ENCODE measurements around the gene RNFT2. TPM values are rescaled to one million over a fixed set of nuclear protein-coding genes. Genes with fewer than 3 reads are reported as not detected.

RNFT2 gene
- total RNA-seq, 1 donor from 2014 or later: 6.4 TPM

- no peak for DNase-seq (ENCODE audit: extremely low spot score in 2 of 2)
- Histone ChIP-seq H3K9me3 (no peaks in the 10 kb centered on the region), H3K27ac (no peak overlapping the region), H3K27me3 (no peaks in the 10 kb centered on the region), H3K4me3 (no peak overlapping the region), H3K36me3 (no peaks in the 10 kb centered on the region), H3K4me1 (no peaks in the 10 kb centered on the region)
- intact Hi-C loops (cut with DNase I): no loop called here
- TF ChIP-seq CTCF (IDR thresholded peaks at IDR 0.05) (no peak), POLR2AphosphoS5 (IDR thresholded peaks at IDR 0.05; ENCODE audit: insufficient read depth in 1 of 2, low read depth in 1 of 2) (no peak), POLR2A (IDR thresholded peaks at IDR 0.05) (no peak)
These were observed 95.4 kb downstream of the RNFT2 start for GRCh38 chr12:116833474-116833873.

- no peaks in the 10 kb centered on the region for H3K27me3 ChIP-seq
- TF ChIP-seq POLR2AphosphoS5 (IDR thresholded peaks at IDR 0.05; ENCODE audit: insufficient read depth in 1 of 2, low read depth in 1 of 2) (no peak), CTCF (IDR thresholded peaks at IDR 0.05) (no peak), POLR2A (IDR thresholded peaks at IDR 0.05) (no peak)
- no peaks in the 10 kb centered on the region for H3K9me3 ChIP-seq
- H3K4me3 ChIP-seq: no peak overlapping the region
- intact Hi-C loops (cut with DNase I): no loop called here
- no peaks in the 10 kb centered on the region for H3K36me3 ChIP-seq
- DNase-seq (ENCODE audit: extremely low spot score in 2 of 2): no peak
- no peak overlapping the region for H3K27ac ChIP-seq
- no peaks in the 10 kb centered on the region for H3K4me1 ChIP-seq
These were observed 97.4 kb downstream of the RNFT2 start for GRCh38 chr12:116835484-116835883.

- DNase-seq (ENCODE audit: extremely low spot score in 2 of 2): no peak
- intact Hi-C loops (cut with DNase I): no loop called here
- TF ChIP-seq CTCF (IDR thresholded peaks at IDR 0.05) (no peak), POLR2AphosphoS5 (IDR thresholded peaks at IDR 0.05; ENCODE audit: insufficient read depth in 1 of 2, low read depth in 1 of 2) (no peak), POLR2A (IDR thresholded peaks at IDR 0.05) (no peak)
- no peaks in the 10 kb centered on the region for H3K27me3 ChIP-seq
- H3K36me3 ChIP-seq: no peaks in the 10 kb centered on the region
- H3K4me1 ChIP-seq: no peaks in the 10 kb centered on the region
- H3K4me3 ChIP-seq: no peak overlapping the region
- no peaks in the 10 kb centered on the region for H3K9me3 ChIP-seq
- no peak overlapping the region for H3K27ac ChIP-seq
These were observed 99.0 kb downstream of the RNFT2 start for GRCh38 chr12:116837097-116837496.

GRCh38 chr12:116838365-116838764 lies 100.2 kb downstream of the RNFT2 start:
- intact Hi-C loops (cut with DNase I): no loop called here
- Histone ChIP-seq H3K9me3 (no peaks in the 10 kb centered on the region), H3K36me3 (no peaks in the 10 kb centered on the region), H3K4me1 (no peaks in the 10 kb centered on the region), H3K27me3 (no peaks in the 10 kb centered on the region), H3K4me3 (no peak overlapping the region), H3K27ac (no peak overlapping the region)
- DNase-seq (ENCODE audit: extremely low spot score in 2 of 2): no peak
- no peak for TF ChIP-seq POLR2AphosphoS5 (IDR thresholded peaks at IDR 0.05; ENCODE audit: insufficient read depth in 1 of 2, low read depth in 1 of 2)

- H3K4me3 ChIP-seq: no peak overlapping the region
- H3K36me3 ChIP-seq: no peaks in the 10 kb centered on the region
These were observed 101.2 kb downstream of the RNFT2 start for GRCh38 chr12:116839287-116839830.

More at GRCh38 chr12:116839287-116839830, 101.2 kb downstream of the RNFT2 start:
- no peak for DNase-seq (ENCODE audit: extremely low spot score in 2 of 2)
- no peaks in the 10 kb centered on the region for H3K27me3 ChIP-seq
- no peak for TF ChIP-seq POLR2A (IDR thresholded peaks at IDR 0.05)
- TF ChIP-seq POLR2AphosphoS5 (IDR thresholded peaks at IDR 0.05; ENCODE audit: insufficient read depth in 1 of 2, low read depth in 1 of 2): no peak
- no peak for TF ChIP-seq CTCF (IDR thresholded peaks at IDR 0.05)
- no peak overlapping the region for H3K27ac ChIP-seq
- intact Hi-C loops (cut with DNase I): no loop called here
- no peaks in the 10 kb centered on the region for H3K4me1 ChIP-seq
- no peaks in the 10 kb centered on the region for H3K9me3 ChIP-seq
